A549 treated with RU486 at 1 μM for 4 hours (cell line): ENCODE data around the gene AP2A1. TPM values are rescaled to one million over a fixed set of nuclear protein-coding genes. Genes with fewer than 3 reads are reported as not detected.

Experiments used
- total RNA-seq: library from RNA; stranded (reverse); fragments of 200-300 nt; extraction: Qiagen RNA extraction; gene quantifications from 5 replicates; pipeline ENCODE4 v1.2.3, GENCODE V29; 2022; ENCODE audit warnings: low read depth

The AP2A1 gene
- 40.1 to 57.4 TPM (median 50.9 TPM) in 5 replicates for total RNA-seq

GRCh38 chr19:49766930-49767299 is at the start of gene AP2A1:
AP2A1 (plus strand) TSS chr19:49767001; CDS start chr19:49767134, 133 bp downstream.

GRCh38 chr19:49763230-49763629 is 3.6 kb upstream of the AP2A1 start, which contains the start of gene TSKS:
TSKS (minus strand) TSS chr19:49763306; CDS start chr19:49763247, 59 bp downstream.

GRCh38 chr19:49812997-49813861 is 46.4 kb downstream of the AP2A1 start, which contains the start of gene FUZ:
FUZ (minus strand) TSS chr19:49813292; CDS start chr19:49813106, 186 bp downstream.

GRCh38 chr19:49817964-49818648 is 51.3 kb downstream of the AP2A1 start, which contains the start of gene MED25:
MED25 (plus strand) TSS chr19:49818289; CDS start chr19:49818342, 53 bp downstream.

GRCh38 chr19:49850487-49851342 is 83.9 kb downstream of the AP2A1 start, which contains the start of gene PTOV1:
PTOV1 (plus strand) TSS chr19:49851159.

Other genes with a start within 250 kb of the AP2A1 start
- 0.78 to 2.8 TPM (median 2.0 TPM) in 5 replicates for gene RCN3, start 239.0 kb upstream of the AP2A1 start, total RNA-seq
- gene NOSIP, start 186.4 kb upstream of the AP2A1 start, total RNA-seq: 80.5 to 105 TPM (median 102 TPM) in 5 replicates
- 0.66 to 1.5 TPM (median 1.0 TPM) in 5 replicates for gene PRRG2, start 185.7 kb upstream of the AP2A1 start, total RNA-seq
- gene PRR12, start 175.8 kb upstream of the AP2A1 start, total RNA-seq: 24.2 to 35.2 TPM (median 31.5 TPM) in 5 replicates
- gene RRAS, start 126.9 kb upstream of the AP2A1 start, total RNA-seq: 81.1 to 134 TPM (median 118 TPM) in 5 replicates
- 42.4 to 73.9 TPM (median 68.0 TPM) in 5 replicates for gene SCAF1, start 124.8 kb upstream of the AP2A1 start, total RNA-seq
- 83.2 to 108 TPM (median 101 TPM) in 5 replicates for gene IRF3, start 101.1 kb upstream of the AP2A1 start, total RNA-seq
- 51.6 to 75.3 TPM (median 73.0 TPM) in 5 replicates for gene BCL2L12, start 101.1 kb upstream of the AP2A1 start, total RNA-seq
- gene PRMT1, start 89.7 kb upstream of the AP2A1 start, total RNA-seq: 407 to 437 TPM (median 431 TPM) in 5 replicates
- gene ADM5, start 77.4 kb upstream of the AP2A1 start, total RNA-seq: 3.9 to 6.9 TPM (median 5.9 TPM) in 5 replicates
- gene CPT1C, start 75.9 kb upstream of the AP2A1 start, total RNA-seq: 11.6 to 14.1 TPM (median 12.2 TPM) in 5 replicates
- not detected in 5 replicates for gene TSKS, start 3.7 kb upstream of the AP2A1 start, total RNA-seq
- 14.0 to 15.8 TPM (median 14.6 TPM) in 5 replicates for gene FUZ, start 46.3 kb downstream of the AP2A1 start, total RNA-seq
- gene MED25, start 51.3 kb downstream of the AP2A1 start, total RNA-seq: 44.3 to 77.3 TPM (median 61.4 TPM) in 5 replicates
- gene PTOV1, start 84.2 kb downstream of the AP2A1 start, total RNA-seq: 109 to 166 TPM (median 155 TPM) in 5 replicates
- gene PNKP, start 100.6 kb downstream of the AP2A1 start, total RNA-seq: 39.7 to 55.3 TPM (median 47.3 TPM) in 5 replicates
- 66.3 to 117 TPM (median 109 TPM) in 5 replicates for gene AKT1S1, start 110.4 kb downstream of the AP2A1 start, total RNA-seq
- gene TBC1D17, start 110.7 kb downstream of the AP2A1 start, total RNA-seq: 21.7 to 25.3 TPM (median 22.1 TPM) in 5 replicates
- gene IL4I1, start 129.9 kb downstream of the AP2A1 start, total RNA-seq: 0.59 to 1.8 TPM (median 0.79 TPM) in 5 replicates
- gene ATF5, start 162.2 kb downstream of the AP2A1 start, total RNA-seq: 45.7 to 62.6 TPM (median 55.7 TPM) in 5 replicates
- gene NUP62, start 162.5 kb downstream of the AP2A1 start, total RNA-seq: 77.8 to 99.6 TPM (median 94.7 TPM) in 5 replicates
- gene SIGLEC11, start 194.2 kb downstream of the AP2A1 start, total RNA-seq: not detected in 5 replicates